Ishikawa (cell line): ENCODE data around the gene LRRC26.

Experiments
- CEBPB ChIP-seq: IDR thresholded peaks from 2 replicates; pipeline ENCODE4 v1.6.1; 2012
- CREB1 ChIP-seq: IDR thresholded peaks from 2 replicates; pipeline ENCODE4 v1.6.1; 2012; ENCODE audit warnings: low read depth
- EGR1 ChIP-seq: IDR thresholded peaks from 2 replicates; pipeline ENCODE4 v1.6.1; 2012
- EP300 ChIP-seq: IDR thresholded peaks from 2 replicates; pipeline ENCODE4 v1.6.1; 2012; ENCODE audit warnings: borderline replicate concordance
- FOXM1 ChIP-seq: IDR thresholded peaks from 2 replicates; pipeline ENCODE4 v1.6.1; 2012; ENCODE audit warnings: low read depth, borderline replicate concordance
- NFIC ChIP-seq: IDR thresholded peaks from 2 replicates; pipeline ENCODE4 v1.6.1; 2012
- RAD21 ChIP-seq: IDR thresholded peaks from 2 replicates; pipeline ENCODE4 v1.6.1; 2012; ENCODE audit warnings: low read depth
- TAF1 ChIP-seq: IDR thresholded peaks from 2 replicates; pipeline ENCODE4 v1.6.1; 2012; ENCODE audit warnings: low read depth, mild to moderate bottlenecking
- TCF12 ChIP-seq: IDR thresholded peaks from 2 replicates; pipeline ENCODE4 v1.6.1; 2012; ENCODE audit warnings: low read depth
- TEAD4 ChIP-seq: IDR thresholded peaks from 2 replicates; pipeline ENCODE4 v1.6.1; 2012
- YY1 ChIP-seq: IDR thresholded peaks from 2 replicates; pipeline ENCODE4 v1.6.1; 2012; ENCODE audit warnings: low read depth
- ZBTB7A ChIP-seq: IDR thresholded peaks from 2 replicates; pipeline ENCODE4 v1.6.1; 2012; ENCODE audit warnings: low read depth
- TF ChIP-seq, protein P1 (sequence below): IDR thresholded peaks from 2 replicates; pipeline ENCODE4 v1.6.1; 2012
- TF ChIP-seq, protein P2 (sequence below): IDR thresholded peaks from 2 replicates; pipeline ENCODE4 v1.6.1; 2012; ENCODE audit warnings: low read depth, mild to moderate bottlenecking
- TF ChIP-seq, protein P3 (sequence below): IDR thresholded peaks from 2 replicates; pipeline ENCODE4 v1.6.1; 2012

LRRC26 gene

DNA sequence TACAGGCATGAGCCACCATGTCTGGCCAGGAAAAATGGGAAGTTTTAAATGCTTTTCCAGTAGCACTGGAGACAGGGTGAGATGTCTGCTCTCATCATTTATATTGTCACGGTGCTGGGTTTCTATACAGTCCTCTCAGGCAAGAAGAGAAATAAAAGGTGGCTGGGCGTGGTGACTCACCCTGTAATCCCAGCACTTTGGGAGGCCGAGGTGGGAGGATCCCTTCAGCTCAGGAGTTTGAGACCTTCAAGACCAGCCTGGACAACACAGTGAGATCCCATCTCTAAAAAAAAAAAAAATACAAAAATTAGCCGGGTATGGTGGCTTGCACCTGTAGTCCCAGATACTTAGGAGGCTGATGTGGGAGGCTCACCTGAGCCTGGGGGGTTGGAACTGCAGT is 35.7 kb downstream of the LRRC26 start:
- TF ChIP-seq RAD21 (no peak), ZBTB7A (no peak)
- TF ChIP-seq, protein P1, sequence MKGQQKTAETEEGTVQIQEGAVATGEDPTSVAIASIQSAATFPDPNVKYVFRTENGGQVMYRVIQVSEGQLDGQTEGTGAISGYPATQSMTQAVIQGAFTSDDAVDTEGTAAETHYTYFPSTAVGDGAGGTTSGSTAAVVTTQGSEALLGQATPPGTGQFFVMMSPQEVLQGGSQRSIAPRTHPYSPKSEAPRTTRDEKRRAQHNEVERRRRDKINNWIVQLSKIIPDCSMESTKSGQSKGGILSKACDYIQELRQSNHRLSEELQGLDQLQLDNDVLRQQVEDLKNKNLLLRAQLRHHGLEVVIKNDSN, result no peak
- TF ChIP-seq, protein P2, sequence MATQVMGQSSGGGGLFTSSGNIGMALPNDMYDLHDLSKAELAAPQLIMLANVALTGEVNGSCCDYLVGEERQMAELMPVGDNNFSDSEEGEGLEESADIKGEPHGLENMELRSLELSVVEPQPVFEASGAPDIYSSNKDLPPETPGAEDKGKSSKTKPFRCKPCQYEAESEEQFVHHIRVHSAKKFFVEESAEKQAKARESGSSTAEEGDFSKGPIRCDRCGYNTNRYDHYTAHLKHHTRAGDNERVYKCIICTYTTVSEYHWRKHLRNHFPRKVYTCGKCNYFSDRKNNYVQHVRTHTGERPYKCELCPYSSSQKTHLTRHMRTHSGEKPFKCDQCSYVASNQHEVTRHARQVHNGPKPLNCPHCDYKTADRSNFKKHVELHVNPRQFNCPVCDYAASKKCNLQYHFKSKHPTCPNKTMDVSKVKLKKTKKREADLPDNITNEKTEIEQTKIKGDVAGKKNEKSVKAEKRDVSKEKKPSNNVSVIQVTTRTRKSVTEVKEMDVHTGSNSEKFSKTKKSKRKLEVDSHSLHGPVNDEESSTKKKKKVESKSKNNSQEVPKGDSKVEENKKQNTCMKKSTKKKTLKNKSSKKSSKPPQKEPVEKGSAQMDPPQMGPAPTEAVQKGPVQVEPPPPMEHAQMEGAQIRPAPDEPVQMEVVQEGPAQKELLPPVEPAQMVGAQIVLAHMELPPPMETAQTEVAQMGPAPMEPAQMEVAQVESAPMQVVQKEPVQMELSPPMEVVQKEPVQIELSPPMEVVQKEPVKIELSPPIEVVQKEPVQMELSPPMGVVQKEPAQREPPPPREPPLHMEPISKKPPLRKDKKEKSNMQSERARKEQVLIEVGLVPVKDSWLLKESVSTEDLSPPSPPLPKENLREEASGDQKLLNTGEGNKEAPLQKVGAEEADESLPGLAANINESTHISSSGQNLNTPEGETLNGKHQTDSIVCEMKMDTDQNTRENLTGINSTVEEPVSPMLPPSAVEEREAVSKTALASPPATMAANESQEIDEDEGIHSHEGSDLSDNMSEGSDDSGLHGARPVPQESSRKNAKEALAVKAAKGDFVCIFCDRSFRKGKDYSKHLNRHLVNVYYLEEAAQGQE, result no peak

DNA sequence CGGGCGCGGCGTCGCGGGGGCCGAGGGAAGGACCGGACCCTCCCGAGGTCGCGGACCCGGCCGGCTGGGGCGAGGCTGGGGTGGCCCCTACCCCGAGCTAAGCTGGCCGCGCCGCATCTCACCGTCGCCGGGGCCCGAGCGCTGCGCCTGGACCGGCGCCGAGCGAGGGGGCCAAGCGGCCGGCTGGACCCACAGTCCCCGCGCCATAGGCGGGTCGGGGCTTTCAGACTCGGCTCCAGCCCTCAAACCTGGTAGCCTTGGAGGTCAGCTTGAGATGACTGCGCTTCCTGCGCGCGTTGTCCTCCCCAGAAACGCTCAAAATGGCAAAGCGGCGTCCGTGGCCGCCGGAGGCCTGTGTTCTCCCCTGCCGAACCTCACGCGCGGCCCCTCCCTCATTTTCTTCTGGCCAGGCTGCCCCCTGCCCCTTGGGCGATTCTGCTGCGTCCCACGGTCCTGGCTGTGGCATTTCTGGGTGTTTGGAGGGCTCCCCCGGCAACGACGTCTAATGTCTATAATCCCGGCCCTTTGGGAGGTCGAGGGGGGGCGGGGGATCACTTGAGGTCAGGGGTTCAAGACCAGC is 39.6 kb downstream of the LRRC26 start:
- no peak for TF ChIP-seq EP300
- TF ChIP-seq TAF1, result no peak
- no peak for TF ChIP-seq TCF12
- no peak for TF ChIP-seq YY1

DNA sequence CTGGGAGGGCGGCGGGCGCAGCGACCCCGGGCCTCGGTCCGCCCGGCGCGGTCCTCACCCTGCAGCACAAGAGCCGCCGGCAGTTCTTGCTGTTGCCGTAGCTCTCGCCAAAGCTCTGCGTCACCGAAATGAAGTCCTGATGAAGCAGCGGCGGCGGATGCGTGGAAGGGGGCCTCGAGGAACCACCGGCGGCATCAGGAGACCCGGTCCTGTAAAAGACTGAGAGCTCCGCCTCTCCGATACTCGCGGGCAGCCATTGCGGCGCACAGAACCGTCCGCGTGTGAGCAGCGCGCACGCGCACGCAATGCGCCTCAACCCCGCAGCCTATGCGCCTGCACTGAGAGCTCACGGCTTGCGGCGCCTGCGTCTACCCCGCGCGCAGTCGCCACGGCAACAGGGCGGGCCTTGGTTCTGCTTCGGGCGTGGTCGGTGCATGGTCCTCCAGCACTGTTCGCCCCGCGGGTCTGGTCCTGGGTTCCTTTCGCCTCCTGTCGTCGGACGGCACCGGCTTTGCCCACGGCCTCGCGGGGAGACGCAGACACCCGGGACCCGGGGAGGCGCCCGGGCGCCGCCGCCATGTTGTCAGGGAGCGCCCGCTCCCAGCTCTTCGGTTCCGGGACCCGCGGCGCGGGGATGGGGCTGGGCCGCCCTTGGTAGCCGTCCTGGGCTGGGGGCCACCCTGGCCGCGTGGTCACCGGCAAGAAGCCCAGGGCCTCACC is 40.2 kb downstream of the LRRC26 start:
- no peak for TF ChIP-seq EP300
- TF ChIP-seq YY1, result peak; percentile 92
- TF ChIP-seq, protein P3, sequence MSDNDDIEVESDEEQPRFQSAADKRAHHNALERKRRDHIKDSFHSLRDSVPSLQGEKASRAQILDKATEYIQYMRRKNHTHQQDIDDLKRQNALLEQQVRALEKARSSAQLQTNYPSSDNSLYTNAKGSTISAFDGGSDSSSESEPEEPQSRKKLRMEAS, result peak; percentile 86
- 0 out of 2 replicates have a peak, but pooled peaks have one; percentile 35 for TF ChIP-seq EGR1
- peak; percentile 17; the same call in 1 of the 2 replicates for TF ChIP-seq TEAD4
- TF ChIP-seq TAF1, result peak; percentile 96
- TF ChIP-seq RAD21, result no peak

DNA sequence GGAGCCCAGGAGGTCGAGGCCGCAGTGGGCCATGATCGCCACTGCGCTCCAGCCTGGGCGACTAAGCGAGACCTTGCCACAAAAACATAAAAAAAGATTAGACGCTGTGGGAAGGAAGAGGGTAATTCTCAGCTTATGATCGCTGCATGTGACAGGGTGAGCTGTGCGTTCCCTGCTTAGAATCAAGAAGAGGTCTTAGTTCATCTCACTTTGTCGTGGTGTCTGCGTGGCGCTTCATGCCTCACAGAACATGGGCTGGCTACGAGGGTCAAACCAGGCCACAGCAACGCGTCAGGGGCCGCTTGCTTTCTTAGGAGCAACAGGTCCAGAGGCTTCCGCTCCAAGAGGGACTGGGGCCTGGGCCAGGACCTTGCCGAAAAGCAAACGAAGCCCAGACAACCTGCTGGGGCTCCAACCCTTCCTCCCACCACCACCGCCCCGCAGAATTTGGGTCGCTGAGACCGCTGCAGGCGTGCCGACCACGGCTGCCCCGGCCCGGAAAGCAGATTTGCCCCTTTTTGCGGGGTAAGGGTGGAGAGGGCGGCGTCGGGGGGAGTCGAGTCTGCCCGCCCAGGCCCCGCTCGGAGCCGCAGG is 40.9 kb downstream of the LRRC26 start:
- TF ChIP-seq CREB1 (no peak), RAD21 (no peak), NFIC (no peak), ZBTB7A (no peak)
- TF ChIP-seq, protein P2, result no peak
- TF ChIP-seq, protein P3, result no peak

DNA sequence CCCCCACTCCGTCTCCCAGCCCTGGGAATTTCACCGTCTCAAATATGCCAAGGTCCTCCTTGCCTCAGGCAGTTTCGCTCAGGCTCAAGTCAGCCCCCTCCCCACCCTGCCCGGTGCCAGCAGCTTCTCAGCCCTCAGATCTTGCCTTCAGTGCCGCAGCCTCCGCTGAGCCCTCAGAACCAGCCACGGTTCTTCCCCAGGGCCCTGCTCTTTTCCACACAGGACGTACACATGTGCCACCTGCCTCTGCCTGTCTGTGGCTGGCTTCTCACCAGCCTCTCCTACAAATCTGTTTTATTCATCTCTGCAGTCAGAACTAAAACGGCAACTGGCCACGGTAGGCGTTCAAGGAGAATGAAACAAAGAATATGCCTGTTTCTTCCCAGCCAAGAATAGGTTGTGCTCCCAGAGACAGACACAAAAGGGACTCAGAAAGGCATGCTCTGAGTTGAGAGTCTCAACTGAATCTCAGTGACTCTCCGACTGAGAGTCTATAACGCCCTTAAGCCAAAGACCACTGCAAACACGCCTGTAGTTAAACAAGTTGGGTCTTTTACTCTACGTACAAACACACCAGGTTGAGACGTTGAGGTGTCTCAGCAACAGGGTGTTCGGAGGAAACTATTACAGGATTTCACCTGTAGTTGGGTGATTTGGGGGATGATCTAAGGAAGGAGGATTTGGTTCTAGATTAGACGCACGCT is 41.5 kb downstream of the LRRC26 start:
- TF ChIP-seq YY1, result no peak
- TF ChIP-seq, protein P1, result no peak
- TF ChIP-seq EGR1, result no peak
- TF ChIP-seq NFIC, result no peak

DNA sequence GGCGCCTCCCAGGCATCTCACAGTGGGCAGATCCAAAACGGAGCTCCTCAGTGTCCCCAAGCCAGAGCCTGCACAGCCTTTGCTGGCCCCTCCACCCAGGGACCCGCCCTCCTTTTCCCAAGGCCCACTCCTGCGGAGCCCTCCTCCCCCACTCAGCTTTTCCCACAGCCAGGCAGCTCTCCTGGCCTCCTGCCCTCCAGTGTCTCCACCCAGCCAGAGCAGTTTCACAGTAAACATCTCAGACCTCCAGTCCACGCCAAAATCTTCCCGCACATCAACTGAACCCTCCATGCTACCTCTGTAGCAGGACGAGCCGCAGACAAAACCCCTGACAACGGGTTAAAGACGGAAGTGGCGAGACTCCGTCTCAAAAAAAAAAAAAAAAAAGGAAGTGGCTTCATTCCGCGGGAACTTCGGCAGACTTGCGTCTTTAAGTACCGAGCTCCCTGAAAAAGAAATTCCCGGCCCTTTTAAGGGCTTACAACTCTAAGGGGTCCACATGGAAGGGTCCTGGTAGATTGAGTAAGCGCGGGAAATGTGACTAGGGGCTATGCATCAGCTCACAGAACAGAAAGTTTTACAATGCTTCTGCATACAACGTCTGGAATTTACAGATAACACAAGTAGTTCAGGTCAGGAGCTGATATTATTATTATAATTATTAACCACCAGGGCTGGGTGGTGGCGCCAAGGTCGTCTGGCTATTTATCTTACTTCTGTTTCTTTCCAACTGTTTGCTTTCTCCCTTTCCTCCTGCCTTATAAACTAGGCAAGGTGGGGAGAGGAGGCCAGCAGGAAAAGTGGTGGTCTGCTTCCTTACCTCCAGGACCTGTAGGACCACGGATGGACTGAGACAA is 42.3 kb downstream of the LRRC26 start:
- TF ChIP-seq TCF12 (no peak), TEAD4 (no peak), EP300 (no peak), FOXM1 (no peak), EGR1 (no peak), ZBTB7A (no peak), YY1 (no peak), CEBPB (no peak), CREB1 (no peak), RAD21 (no peak), TAF1 (no peak), NFIC (no peak)
- TF ChIP-seq, protein P3, result no peak
- TF ChIP-seq, protein P1, result no peak
- TF ChIP-seq, protein P2, result no peak
